ENCODE results near the gene GAS6. TPM values are rescaled to one million over a fixed set of nuclear protein-coding genes. Genes with fewer than 3 reads are reported as not detected.

GAS6 gene
- total RNA-seq, 2 donors from 2014 or later, result 2.2 to 3.8 TPM

- Mint-ChIP-seq H3K27me3 (no peaks in the 10 kb centered on the region), H3K27ac (no peak overlapping the region), H3K4me3 (no peak overlapping the region), H3K36me3 (ENCODE audit: low read depth) (no peaks in the 10 kb centered on the region), H3K4me1 (peaks cover 2% of the 10 kb centered on the region)
- no peak for ATAC-seq
- DNase-seq, result no peak
- no peaks in the 10 kb centered on the region for H3K9me3 ChIP-seq (ENCODE audit: control insufficient read depth, low read length, poor library complexity, severe bottlenecking)
These were observed 53.9 kb downstream of the GAS6 start for GRCh38 chr13:113809934-113810333.

DNA sequence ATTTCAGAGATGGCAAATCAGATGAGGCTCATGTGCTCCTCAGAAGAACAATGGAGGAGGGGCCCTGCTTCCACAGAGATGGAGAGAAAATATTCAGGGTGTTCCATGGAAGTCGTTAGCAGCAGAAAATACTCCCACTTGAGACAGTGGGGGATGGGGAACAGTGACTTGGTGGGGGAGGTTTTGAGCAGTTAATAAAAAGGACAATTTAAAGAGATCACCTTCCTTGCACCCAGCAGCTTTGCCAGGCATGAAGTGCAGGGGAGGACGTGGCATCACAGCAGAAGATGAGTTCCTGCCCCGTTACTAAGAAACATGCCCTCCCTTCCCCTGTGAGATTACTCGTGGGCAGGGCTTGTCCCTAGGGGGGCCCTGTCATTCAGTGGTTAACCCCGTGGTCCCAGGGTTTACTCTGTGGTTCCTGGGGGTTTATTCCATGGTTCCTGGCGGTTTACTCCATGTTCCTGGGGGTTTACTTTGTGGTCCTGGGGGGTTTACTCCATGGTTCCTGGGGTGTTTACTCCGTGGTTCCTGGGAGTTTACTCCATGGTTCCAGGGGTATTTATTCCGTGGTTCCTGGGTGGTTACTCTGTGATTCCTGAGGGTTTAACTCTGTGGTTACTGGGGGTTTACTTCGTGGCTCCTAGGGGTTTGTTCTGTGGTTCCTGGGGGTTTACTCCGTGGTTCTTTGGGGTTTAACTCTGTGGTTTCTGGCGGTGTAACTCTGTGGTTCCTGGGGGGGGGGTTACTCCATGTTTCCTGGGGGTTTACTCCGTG lies 55.6 kb downstream of the GAS6 start:
- H3K27me3 Mint-ChIP-seq, result no peaks in the 10 kb centered on the region
- no peak for ATAC-seq
- no peaks in the 10 kb centered on the region for H3K36me3 Mint-ChIP-seq (ENCODE audit: low read depth)
- DNase-seq, result no peak
- H3K4me1 Mint-ChIP-seq, result peaks cover 2% of the 10 kb centered on the region
- no peak overlapping the region for H3K4me3 Mint-ChIP-seq
- no peaks in the 10 kb centered on the region for H3K9me3 ChIP-seq (ENCODE audit: control insufficient read depth, low read length, poor library complexity, severe bottlenecking)
- H3K27ac Mint-ChIP-seq, result peak overlapping the region; percentile 6

DNA sequence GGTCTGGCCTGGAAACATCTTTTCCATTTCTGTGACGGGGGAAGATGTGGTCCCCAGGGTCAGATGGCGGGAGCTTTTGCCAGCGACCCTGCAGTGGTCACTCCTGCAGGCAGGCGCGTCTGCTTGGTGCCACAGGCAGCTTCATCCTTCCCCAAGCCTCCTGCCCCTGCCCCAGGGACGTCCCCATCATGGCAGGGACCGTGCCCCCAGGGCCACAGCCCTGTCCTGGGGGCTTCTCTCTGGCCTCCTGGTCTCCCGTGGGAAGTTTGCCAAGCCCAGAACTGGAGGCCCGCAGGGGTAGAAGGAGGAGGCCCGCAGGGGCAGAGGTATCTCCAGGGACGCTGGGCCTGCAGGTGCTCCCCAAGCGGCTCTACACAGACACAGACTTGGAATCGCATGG lies 57.4 kb downstream of the GAS6 start:
- Mint-ChIP-seq H3K4me1 (peaks cover 2% of the 10 kb centered on the region), H3K36me3 (ENCODE audit: low read depth) (no peaks in the 10 kb centered on the region), H3K4me3 (no peak overlapping the region), H3K27me3 (no peaks in the 10 kb centered on the region), H3K27ac (no peak overlapping the region)
- H3K9me3 ChIP-seq (ENCODE audit: control insufficient read depth, low read length, poor library complexity, severe bottlenecking), result no peaks in the 10 kb centered on the region
- DNase-seq (no peak), ATAC-seq (no peak)

DNA sequence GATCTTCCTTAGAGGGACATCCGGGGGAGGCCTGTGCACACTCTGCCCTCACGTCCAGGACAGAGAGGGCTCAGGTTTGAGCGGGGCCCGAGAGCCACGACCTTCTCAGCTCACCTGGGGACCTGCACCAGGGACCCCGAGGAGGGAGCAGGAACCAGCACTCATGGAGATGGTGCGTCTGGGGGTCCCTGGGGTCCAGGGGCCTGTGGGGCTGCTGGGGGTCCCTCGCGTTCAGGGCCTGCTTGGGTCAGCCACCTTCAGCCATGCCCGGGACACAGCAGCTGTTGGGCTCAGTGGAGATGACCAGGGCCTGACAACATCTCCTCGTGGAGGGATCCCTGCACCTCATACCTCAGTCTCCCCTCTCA lies 57.8 kb downstream of the GAS6 start:
- no peaks in the 10 kb centered on the region for H3K27me3 Mint-ChIP-seq
- ATAC-seq, result no peak
- no peak overlapping the region for H3K4me3 Mint-ChIP-seq
- no peak for DNase-seq
- no peaks in the 10 kb centered on the region for H3K9me3 ChIP-seq (ENCODE audit: control insufficient read depth, low read length, poor library complexity, severe bottlenecking)
- no peaks in the 10 kb centered on the region for H3K36me3 Mint-ChIP-seq (ENCODE audit: low read depth)
- no peak overlapping the region for H3K27ac Mint-ChIP-seq
- H3K4me1 Mint-ChIP-seq, result peaks cover 2% of the 10 kb centered on the region

DNA sequence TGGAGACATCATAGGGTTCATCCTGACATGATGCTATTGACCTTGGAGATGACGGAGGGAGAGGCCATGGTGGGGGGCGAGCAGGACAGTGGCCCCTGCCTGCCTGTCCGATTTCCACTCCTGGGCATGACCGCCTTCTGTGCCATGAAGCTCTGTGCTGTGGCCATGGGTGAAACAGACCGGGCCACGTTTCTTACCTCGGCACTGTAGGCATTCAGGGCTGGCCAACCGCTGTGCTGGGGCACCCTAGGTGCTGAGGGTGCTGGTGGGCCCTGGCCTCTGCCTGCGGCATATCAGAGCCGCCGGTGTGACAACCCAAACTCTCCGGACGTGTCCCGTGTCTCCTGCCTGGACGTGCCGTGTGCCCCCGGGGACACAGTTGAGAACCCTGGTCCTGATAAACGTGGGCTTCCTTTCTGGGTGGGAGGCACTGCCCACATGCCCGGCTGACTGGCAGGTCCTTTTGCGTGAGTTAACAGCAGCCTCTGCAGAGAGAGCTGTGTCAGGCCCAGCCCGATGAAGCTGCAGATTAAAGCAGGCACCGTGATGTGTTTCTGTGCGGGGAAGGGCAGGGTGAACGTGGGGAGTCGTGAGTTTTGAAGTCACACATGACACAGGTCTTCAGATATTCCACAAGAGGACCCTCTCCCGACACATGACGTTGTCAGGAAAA lies 58.3 kb downstream of the GAS6 start:
- peaks cover 2% of the 10 kb centered on the region for H3K4me1 Mint-ChIP-seq
- H3K27me3 Mint-ChIP-seq, result no peaks in the 10 kb centered on the region
- H3K27ac Mint-ChIP-seq, result no peak overlapping the region

DNA sequence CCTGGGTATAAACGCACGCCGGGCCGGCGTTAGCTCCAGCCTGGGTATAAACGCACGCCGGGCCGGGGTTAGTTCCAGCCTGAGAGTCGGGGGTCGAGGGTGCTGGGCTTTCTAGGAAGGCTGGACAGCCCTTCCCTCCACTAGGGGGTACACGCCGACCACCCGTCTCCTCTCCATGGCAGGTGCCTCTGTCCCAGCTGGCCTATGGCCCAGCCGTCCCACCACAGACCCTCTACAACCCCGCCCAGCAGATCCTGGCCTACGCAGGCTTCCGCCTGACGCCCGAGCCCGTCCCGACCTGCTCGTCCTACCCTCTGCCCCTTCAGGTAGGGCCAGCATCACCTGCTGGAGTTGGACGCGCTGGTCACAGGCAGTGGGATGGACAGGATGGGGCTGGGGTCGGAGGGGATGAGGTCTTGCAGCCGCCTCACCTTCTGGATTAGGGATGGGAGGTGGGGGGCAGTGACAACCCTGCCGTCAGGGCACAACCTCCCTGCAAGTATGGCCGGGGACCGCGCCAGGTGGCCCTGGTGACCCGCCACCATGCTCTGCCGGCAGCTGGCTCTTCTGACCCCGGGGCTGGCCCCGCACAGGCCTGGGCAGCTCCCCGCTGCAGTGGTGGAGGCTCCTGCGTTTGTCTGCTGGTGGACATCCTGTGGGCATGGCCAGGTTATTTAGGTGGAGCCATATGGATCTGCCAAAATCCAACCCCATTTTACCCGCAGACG lies 59.0 kb downstream of the GAS6 start:
- no peak for DNase-seq
- no peaks in the 10 kb centered on the region for H3K27me3 Mint-ChIP-seq
- H3K27ac Mint-ChIP-seq, result no peak overlapping the region
- no peaks in the 10 kb centered on the region for H3K36me3 Mint-ChIP-seq (ENCODE audit: low read depth)
- no peaks in the 10 kb centered on the region for H3K9me3 ChIP-seq (ENCODE audit: control insufficient read depth, low read length, poor library complexity, severe bottlenecking)
- no peak overlapping the region for H3K4me3 Mint-ChIP-seq
- peaks cover 2% of the 10 kb centered on the region for H3K4me1 Mint-ChIP-seq
- no peak for ATAC-seq

More for the DNA sequence above, 58.3 kb downstream of the GAS6 start:
- no peaks in the 10 kb centered on the region for H3K9me3 ChIP-seq (ENCODE audit: control insufficient read depth, low read length, poor library complexity, severe bottlenecking)
- no peak overlapping the region for H3K4me3 Mint-ChIP-seq
- ATAC-seq (no peak), DNase-seq (no peak)
- no peaks in the 10 kb centered on the region for H3K36me3 Mint-ChIP-seq (ENCODE audit: low read depth)

DNA sequence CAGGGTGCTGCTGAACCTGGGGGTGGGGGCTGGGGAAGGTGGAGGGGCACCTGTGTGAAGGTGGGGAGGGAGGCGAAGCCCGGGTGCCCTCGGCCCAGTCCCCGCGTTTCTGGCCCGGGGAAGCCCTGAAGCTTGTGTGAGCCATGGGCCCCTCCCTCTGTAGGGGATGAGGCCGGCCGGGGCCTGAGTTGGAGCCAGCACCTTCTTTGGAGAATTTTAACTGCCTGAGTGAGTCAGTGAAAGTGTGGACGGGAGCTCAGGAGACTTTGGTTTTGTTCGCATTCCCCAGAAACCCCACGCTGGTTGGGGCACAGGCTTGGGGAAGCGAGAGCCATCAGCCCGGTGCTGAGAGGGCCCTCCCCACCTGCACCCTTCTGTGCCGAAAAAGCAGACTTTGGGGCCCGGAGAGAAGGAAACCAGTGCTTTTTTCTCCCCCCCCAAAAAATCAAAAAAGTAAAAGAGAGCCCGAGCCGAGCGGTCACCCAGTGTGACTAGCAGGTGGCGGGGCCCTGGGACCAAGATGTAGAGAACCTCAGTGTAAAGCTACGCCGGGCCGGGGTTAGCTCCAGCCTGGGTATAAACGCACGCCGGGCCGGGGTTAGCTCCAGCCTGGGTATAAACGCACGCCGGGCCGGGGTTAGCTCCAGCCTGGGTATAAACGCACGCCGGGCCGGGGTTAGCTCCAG lies 59.7 kb downstream of the GAS6 start:
- H3K9me3 ChIP-seq (ENCODE audit: control insufficient read depth, low read length, poor library complexity, severe bottlenecking), result no peaks in the 10 kb centered on the region
- no peak for DNase-seq
- no peak overlapping the region for H3K27ac Mint-ChIP-seq
- no peak overlapping the region for H3K4me3 Mint-ChIP-seq
- no peak for ATAC-seq
- peaks cover 2% of the 10 kb centered on the region for H3K4me1 Mint-ChIP-seq
- no peaks in the 10 kb centered on the region for H3K27me3 Mint-ChIP-seq
- no peaks in the 10 kb centered on the region for H3K36me3 Mint-ChIP-seq (ENCODE audit: low read depth)

DNA sequence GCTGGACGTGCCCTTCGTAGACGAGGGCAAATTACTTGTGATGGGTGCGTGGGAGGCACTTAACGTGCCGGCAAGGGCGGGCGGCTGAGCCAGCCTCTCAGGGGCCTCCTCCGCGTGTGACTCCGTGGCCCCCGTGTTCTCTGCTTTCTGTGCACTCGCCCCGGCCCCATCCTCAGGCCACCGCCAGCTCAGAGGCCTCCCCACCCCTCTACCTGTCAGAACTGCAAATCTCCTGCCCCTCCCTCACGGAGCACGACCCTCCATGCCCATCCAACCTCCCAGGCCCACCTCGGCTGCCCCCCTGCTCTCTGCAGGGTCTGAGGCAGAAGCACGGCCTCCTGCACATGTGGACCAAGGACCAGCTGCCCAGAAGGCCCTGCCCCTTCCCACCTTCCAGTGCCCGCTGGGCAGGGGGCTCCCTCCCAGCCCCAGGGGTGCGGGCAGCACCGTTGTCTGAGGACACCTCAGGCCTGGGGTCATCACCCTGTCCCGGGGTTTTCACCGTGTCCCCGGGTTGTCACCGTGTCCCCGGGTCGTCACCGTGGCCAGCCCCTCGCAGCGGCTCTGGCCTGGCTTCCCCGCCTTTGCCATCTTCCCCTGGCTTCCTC lies 60.4 kb downstream of the GAS6 start:
- Mint-ChIP-seq H3K36me3 (ENCODE audit: low read depth) (no peaks in the 10 kb centered on the region), H3K27ac (no peak overlapping the region), H3K4me3 (no peak overlapping the region), H3K4me1 (no peaks in the 10 kb centered on the region), H3K27me3 (no peaks in the 10 kb centered on the region)
- no peaks in the 10 kb centered on the region for H3K9me3 ChIP-seq (ENCODE audit: control insufficient read depth, low read length, poor library complexity, severe bottlenecking)
- DNase-seq, result no peak
- no peak for ATAC-seq

DNA sequence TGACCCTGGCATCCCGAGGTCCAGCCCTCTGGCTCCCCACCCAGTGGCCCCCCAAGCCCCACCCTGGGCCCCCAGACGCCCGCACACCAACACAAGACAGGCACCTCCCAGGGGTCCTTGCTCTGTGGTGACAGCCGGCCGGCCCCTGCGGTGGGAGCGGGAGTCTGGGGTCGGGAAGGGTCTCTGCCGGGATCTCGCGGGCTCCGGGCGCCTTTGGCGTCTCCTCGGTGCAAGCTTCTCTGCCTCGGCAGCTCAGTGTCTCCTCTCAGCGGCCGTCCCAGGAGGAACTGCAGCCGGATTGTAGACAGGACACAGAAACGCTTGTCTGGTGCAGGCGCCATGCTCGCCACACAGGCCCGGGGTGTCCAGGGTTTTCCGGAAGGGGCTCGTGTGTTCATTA lies 61.1 kb downstream of the GAS6 start:
- Mint-ChIP-seq H3K27me3 (no peaks in the 10 kb centered on the region), H3K4me1 (no peaks in the 10 kb centered on the region), H3K36me3 (ENCODE audit: low read depth) (no peaks in the 10 kb centered on the region), H3K4me3 (no peak overlapping the region), H3K27ac (no peak overlapping the region)
- no peak for DNase-seq
- H3K9me3 ChIP-seq (ENCODE audit: control insufficient read depth, low read length, poor library complexity, severe bottlenecking), result no peaks in the 10 kb centered on the region
- ATAC-seq, result no peak

DNA sequence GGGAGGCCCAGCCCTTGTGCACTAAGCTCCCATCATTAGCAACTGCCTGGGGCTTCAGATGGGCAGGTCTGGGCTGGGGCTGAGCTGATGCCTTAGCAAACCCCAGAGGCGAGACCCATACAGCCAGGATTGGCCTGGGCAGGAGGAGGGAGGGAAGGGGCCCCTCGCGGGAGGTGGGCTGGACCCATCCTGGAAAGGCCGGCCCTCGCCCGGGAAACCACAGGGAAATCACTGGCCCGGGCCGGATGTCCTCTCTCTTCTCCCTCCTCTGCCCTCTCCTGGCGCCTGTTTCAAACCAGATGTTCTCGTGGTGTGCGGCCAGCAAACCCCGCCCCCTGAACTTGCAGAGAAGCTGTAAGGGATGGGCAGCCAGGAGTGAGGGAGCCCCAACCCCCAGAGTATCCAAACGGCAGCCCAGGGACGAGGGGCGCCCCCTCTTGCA lies 61.8 kb downstream of the GAS6 start:
- no peaks in the 10 kb centered on the region for H3K4me1 Mint-ChIP-seq
- H3K36me3 Mint-ChIP-seq (ENCODE audit: low read depth), result no peaks in the 10 kb centered on the region
- DNase-seq, result no peak
- ATAC-seq, result no peak
- no peaks in the 10 kb centered on the region for H3K9me3 ChIP-seq (ENCODE audit: control insufficient read depth, low read length, poor library complexity, severe bottlenecking)
- no peak overlapping the region for H3K27ac Mint-ChIP-seq
- H3K27me3 Mint-ChIP-seq, result no peaks in the 10 kb centered on the region
- H3K4me3 Mint-ChIP-seq, result no peak overlapping the region

- DNase-seq (no peak), ATAC-seq (no peak)
- H3K27ac Mint-ChIP-seq, result no peak overlapping the region
- no peaks in the 10 kb centered on the region for H3K36me3 Mint-ChIP-seq (ENCODE audit: low read depth)
- H3K9me3 ChIP-seq (ENCODE audit: control insufficient read depth, low read length, poor library complexity, severe bottlenecking), result no peaks in the 10 kb centered on the region
- no peaks in the 10 kb centered on the region for H3K27me3 Mint-ChIP-seq
- H3K4me3 Mint-ChIP-seq, result no peak overlapping the region
- no peaks in the 10 kb centered on the region for H3K4me1 Mint-ChIP-seq
These were observed 62.5 kb downstream of the GAS6 start for GRCh38 chr13:113801289-113801961.

- no peak for ATAC-seq
- H3K36me3 Mint-ChIP-seq (ENCODE audit: low read depth), result no peaks in the 10 kb centered on the region
- H3K4me1 Mint-ChIP-seq, result no peaks in the 10 kb centered on the region
- H3K27ac Mint-ChIP-seq, result no peak overlapping the region
- no peak for DNase-seq
- no peaks in the 10 kb centered on the region for H3K27me3 Mint-ChIP-seq
- no peaks in the 10 kb centered on the region for H3K9me3 ChIP-seq (ENCODE audit: control insufficient read depth, low read length, poor library complexity, severe bottlenecking)
- H3K4me3 Mint-ChIP-seq, result no peak overlapping the region
These were observed 63.3 kb downstream of the GAS6 start for GRCh38 chr13:113800576-113800926.
